GM18870 (cell line): ENCODE data around the gene SESN2.

Experiments
- ATAC-seq: cut with Tn5 transposase; IDR thresholded peaks from one replicate; pipeline ENCODE4 v1.9.1; 2021; ENCODE audit warnings: moderate library complexity; ENCODE audit not compliant: unreplicated experiment

The SESN2 gene

GRCh38 chr1:28259252-28259933 lies at the start of gene SESN2:
TSS of gene SESN2 (plus strand) at chr1:28259518. CDS start at chr1:28259848, 330 bp downstream.
- peak; percentile 77 for ATAC-seq

- ATAC-seq = no peak
Measured at GRCh38 chr1:28209700-28210099, 49.6 kb upstream of the SESN2 start.

GRCh38 chr1:28213315-28213714 lies 46.0 kb upstream of the SESN2 start:
- no peak for ATAC-seq

GRCh38 chr1:28229089-28229488 lies 30.2 kb upstream of the SESN2 start:
- ATAC-seq = no peak

GRCh38 chr1:28229996-28230395 lies 29.3 kb upstream of the SESN2 start:
- no peak for ATAC-seq

GRCh38 chr1:28232558-28233263 lies 26.6 kb upstream of the SESN2 start, which contains the start of gene DNAJC8:
TSS of gene DNAJC8 (minus strand) at chr1:28233029. CDS start at chr1:28232998, 31 bp downstream.
- no peak for ATAC-seq

- ATAC-seq = no peak
Measured at GRCh38 chr1:28233264-28233606, 26.1 kb upstream of the SESN2 start.

- ATAC-seq = peak; percentile 87
Measured at GRCh38 chr1:28235755-28236655, 23.3 kb upstream of the SESN2 start, which contains the start of gene ATP5IF1. TSS of gene ATP5IF1 (plus strand) at chr1:28236124. CDS start at chr1:28236184, 60 bp downstream.

- ATAC-seq = no peak
Measured at GRCh38 chr1:28236656-28237322, 22.5 kb upstream of the SESN2 start.

- ATAC-seq = no peak
Measured at GRCh38 chr1:28239004-28239403, 20.3 kb upstream of the SESN2 start.

GRCh38 chr1:28240024-28240423 lies 19.3 kb upstream of the SESN2 start:
- ATAC-seq = no peak

GRCh38 chr1:28241638-28242241 lies 17.6 kb upstream of the SESN2 start:
- no peak for ATAC-seq

GRCh38 chr1:28243685-28244311 lies 15.5 kb upstream of the SESN2 start:
- no peak for ATAC-seq

- ATAC-seq = no peak
Measured at GRCh38 chr1:28244549-28245251, 14.6 kb upstream of the SESN2 start.

GRCh38 chr1:28246427-28246832 lies 12.9 kb upstream of the SESN2 start:
- no peak for ATAC-seq

- no peak for ATAC-seq
Measured at GRCh38 chr1:28247612-28248272, 11.6 kb upstream of the SESN2 start.

- ATAC-seq = peak; percentile 26
Measured at GRCh38 chr1:28248273-28249012, 10.9 kb upstream of the SESN2 start.
